Measurements from ENCODE around the gene PHACTR2. TPM values are rescaled to one million over a fixed set of nuclear protein-coding genes. Genes with fewer than 3 reads are reported as not detected.
"Not testable (repeated sequence)": the region's sequence is repeated elsewhere in the genome, so short reads cannot be mapped to it uniquely, and the experiment has no call there.

The PHACTR2 gene
- total RNA-seq (9.8 TPM), polyA plus RNA-seq (5.5 TPM)
- long read RNA-seq, donor 1, result 0 reads
- long read RNA-seq, donor 2, result 0 reads
- long read RNA-seq, donor 3, result 0 reads
- long read RNA-seq, donor 4, full-length matches to known transcripts, result 4 of 4 reads
- long read RNA-seq, donor 4, partial matches to known transcripts, result 0 of 4 reads
- long read RNA-seq, donor 4, other reads (novel, unspliced or antisense), result 0 of 4 reads
- long read RNA-seq, donor 5, full-length matches to known transcripts, result 3 of 3 reads
- long read RNA-seq, donor 5, partial matches to known transcripts, result 0 of 3 reads
- long read RNA-seq, donor 5, other reads (novel, unspliced or antisense), result 0 of 3 reads
- long read RNA-seq, donor 6, partial matches to known transcripts, result 0 of 1 reads
- long read RNA-seq, donor 6, other reads (novel, unspliced or antisense), result 0 of 1 reads
- long read RNA-seq, donor 7, result 0 reads
- long read RNA-seq, donor 8, partial matches to known transcripts, result 0 of 1 reads
- long read RNA-seq, donor 8, other reads (novel, unspliced or antisense), result 0 of 1 reads
- long read RNA-seq, donor 9, partial matches to known transcripts, result 0 of 1 reads
- long read RNA-seq, donor 9, other reads (novel, unspliced or antisense), result 0 of 1 reads
- long read RNA-seq, donor 10, partial matches to known transcripts, result 0 of 1 reads
- long read RNA-seq, donor 10, other reads (novel, unspliced or antisense), result 0 of 1 reads

DNA sequence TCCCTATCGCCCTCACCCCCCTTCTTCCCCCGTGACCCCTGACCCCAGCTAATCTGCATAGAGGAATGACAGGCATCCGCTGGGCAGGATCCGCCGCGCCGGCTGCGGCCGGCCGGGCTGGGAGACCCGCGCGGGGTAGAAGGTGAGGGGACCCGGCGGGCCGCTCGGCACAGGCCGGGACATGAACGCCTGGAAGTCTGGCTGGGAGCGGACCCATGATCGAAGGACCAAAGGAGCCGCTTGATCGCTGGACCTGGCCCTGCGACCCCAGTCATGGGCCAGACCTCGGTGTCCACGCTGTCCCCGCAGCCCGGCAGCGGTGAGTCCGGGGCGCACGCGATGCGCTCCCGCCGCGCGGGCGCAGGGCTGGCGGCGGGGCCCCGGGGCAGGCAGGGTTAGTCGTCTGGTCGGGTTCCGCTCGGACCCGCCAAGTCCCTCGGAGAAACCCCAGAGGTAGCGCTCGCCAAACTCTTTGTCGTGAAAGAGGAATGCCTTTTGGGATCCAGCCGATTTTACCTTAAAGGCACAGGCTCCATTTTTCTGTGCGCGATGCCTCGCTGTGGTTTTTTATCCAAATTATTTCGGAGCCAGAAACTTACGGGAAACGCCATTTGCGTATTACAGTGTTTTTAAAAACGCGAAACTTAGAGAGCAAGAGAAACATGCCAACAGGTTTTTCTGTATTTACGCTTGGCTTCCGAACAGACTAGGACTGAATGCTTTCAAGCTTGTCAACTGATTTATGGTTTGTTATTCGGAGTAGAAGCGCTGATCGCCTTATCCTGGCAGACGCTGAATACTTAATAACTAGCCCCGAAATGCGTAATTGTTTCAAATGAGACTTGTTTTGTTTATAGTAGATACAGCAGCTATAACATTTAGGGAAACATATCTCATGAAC is at the start of gene PHACTR2:
Gene PHACTR2 (plus strand): TSS at position 75 of the 901 bp plus-strand sequence. CDS start 199 bp downstream, at position 274.
- H3K4me1 ChIP-seq (ENCODE audit: control insufficient read depth in 2 of 2, insufficient read depth in 2 of 2, low read length in 2 of 2), result no peaks in the 10 kb centered on the region
- peak within 1 kb of the TSS; percentile 22 to 53 for H3K27ac ChIP-seq (ENCODE audit: low read depth in 1 of 2, low read length in 1 of 2)
- peak within 1 kb of the TSS; percentile 35 to 73 for H3K4me3 ChIP-seq (ENCODE audit: low read length in 2 of 2)
- no peaks in the 10 kb centered on the region for H3K9me3 ChIP-seq (ENCODE audit: control insufficient read depth in 2 of 2, insufficient read depth in 1 of 2, low read length in 1 of 2)
- WGBS, result under 1% methylated on average over 69 of the region's 69 CpGs
- peaks cover 9 to 38% of the 10 kb centered on the region in 2 donors for H3K27me3 ChIP-seq (ENCODE audit: control insufficient read depth in 2 of 2, insufficient read depth in 1 of 2, low read length in 1 of 2)
- peak in 4 of 9 donors; percentile 18 to 51 (median 24) for DNase-seq (ENCODE audit: low read depth in 6 of 9, low spot score in 9 of 9)
- H3K36me3 ChIP-seq (ENCODE audit: control insufficient read depth in 2 of 2, insufficient read depth in 2 of 2, low read length in 1 of 2), result no peaks in the 10 kb centered on the region

DNA sequence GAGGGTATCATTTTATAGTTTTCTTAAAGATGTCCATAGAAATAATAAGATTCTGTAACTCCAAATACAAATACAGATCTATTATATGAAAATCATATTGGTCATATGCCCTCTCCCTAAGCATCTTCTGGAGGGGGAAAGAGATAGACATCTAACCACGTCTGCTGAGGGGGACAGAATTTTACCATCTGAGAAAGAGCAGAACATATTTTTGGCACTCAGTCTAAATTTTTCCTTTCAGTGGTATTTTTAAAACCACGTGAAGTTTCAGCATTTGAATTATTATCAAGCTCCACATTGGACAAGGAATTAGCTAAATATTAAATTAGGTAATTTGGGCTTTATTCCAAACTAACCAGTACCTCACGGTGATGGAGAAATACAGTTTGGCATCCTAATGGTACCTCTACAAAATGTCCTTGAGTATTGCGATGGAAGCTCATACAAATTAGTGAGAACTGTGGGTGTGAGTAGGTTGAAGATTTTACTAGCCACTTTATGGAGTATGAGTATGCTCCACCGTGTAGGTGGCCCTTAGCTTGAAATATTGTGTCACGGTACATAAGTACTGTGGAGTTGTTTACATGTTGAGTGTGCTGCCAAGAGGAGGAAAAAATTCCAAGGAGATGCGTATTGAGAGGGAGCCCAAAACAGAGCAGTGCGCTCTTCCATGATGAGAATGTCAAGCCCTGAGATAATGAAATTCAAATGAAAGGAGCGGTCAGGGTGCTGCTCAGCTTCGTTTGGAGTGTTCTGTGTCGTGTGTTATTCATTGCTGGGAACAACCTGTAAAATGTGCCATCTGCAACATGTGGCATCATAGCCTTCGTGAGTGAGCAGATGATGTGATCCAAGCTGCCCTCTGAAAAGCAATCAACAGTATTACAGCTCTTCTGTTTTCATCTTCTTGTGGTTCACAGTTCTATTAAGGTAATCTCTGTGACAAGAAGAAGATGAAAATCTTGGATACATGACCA is 48.4 kb upstream of the PHACTR2 start:
- no peaks in the 10 kb centered on the region for H3K9me3 ChIP-seq (ENCODE audit: control insufficient read depth in 2 of 2, insufficient read depth in 1 of 2, low read length in 1 of 2)
- H3K27me3 ChIP-seq (ENCODE audit: control insufficient read depth in 2 of 2, insufficient read depth in 1 of 2, low read length in 1 of 2), result no peaks in the 10 kb centered on the region
- 89% methylated on average over 12 of the region's 12 CpGs for WGBS
- H3K36me3 ChIP-seq (ENCODE audit: control insufficient read depth in 2 of 2, insufficient read depth in 2 of 2, low read length in 1 of 2), result no peaks in the 10 kb centered on the region
- no peak overlapping the region for H3K27ac ChIP-seq (ENCODE audit: low read depth in 1 of 2, low read length in 1 of 2)
- peaks cover 0 to 3% of the 10 kb centered on the region in 2 donors for H3K4me1 ChIP-seq (ENCODE audit: control insufficient read depth in 2 of 2, insufficient read depth in 2 of 2, low read length in 2 of 2)
- no peak overlapping the region for H3K4me3 ChIP-seq (ENCODE audit: low read length in 2 of 2)
- no peak for DNase-seq (ENCODE audit: low read depth in 6 of 9, low spot score in 9 of 9)

DNA sequence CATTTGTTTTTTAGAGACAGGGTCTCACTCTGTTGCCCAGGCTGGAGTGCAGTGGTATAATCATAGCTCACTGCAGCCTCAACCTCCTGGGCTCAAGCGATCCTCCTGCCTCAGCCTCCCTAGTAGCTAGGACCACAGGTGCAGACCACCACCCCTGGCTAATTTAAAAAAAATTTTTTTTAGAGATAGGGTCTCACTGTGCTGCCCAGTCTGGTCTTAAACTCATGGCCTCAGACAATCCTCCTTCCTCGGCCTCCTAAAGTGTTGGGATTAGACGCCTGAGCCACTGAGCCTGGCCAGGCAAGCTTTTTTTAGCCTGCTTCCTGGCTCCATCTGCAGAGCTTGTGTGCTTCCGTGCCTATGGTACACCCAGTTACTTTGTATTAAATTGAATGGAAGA is 46.6 kb upstream of the PHACTR2 start:
- H3K4me1 ChIP-seq (ENCODE audit: control insufficient read depth in 2 of 2, insufficient read depth in 2 of 2, low read length in 2 of 2); H3K4me3 ChIP-seq (ENCODE audit: low read length in 2 of 2); H3K27ac ChIP-seq (ENCODE audit: low read depth in 1 of 2, low read length in 1 of 2); H3K9me3 ChIP-seq (ENCODE audit: control insufficient read depth in 2 of 2, insufficient read depth in 1 of 2, low read length in 1 of 2); DNase-seq (ENCODE audit: low read depth in 6 of 9, low spot score in 9 of 9); H3K27me3 ChIP-seq (ENCODE audit: control insufficient read depth in 2 of 2, insufficient read depth in 1 of 2, low read length in 1 of 2); H3K36me3 ChIP-seq (ENCODE audit: control insufficient read depth in 2 of 2, insufficient read depth in 2 of 2, low read length in 1 of 2): not testable (repeated sequence)
- 98% methylated on average over 4 of the region's 4 CpGs for WGBS

DNA sequence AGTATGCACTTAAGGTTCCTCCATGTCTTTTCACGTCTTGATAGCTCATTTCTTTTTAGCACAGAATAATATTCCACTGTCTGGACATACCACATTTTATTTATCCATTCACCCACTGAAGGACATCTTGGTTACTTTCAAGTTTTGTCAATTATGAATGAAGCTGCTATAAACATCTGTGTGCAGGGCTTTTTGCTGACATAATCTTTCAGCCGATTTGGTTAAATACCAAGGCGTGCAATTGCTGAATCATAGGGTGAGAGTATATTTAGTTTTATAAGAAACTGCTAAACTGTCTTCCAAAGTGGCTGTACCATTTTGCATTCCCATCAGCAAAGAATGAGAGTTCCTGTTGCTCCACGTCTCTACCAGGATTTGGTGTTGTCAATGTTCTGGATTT is 44.9 kb upstream of the PHACTR2 start:
- Histone ChIP-seq H3K27me3 (ENCODE audit: control insufficient read depth in 2 of 2, insufficient read depth in 1 of 2, low read length in 1 of 2) (no peaks in the 10 kb centered on the region), H3K4me1 (ENCODE audit: control insufficient read depth in 2 of 2, insufficient read depth in 2 of 2, low read length in 2 of 2) (no peaks in the 10 kb centered on the region), H3K36me3 (ENCODE audit: control insufficient read depth in 2 of 2, insufficient read depth in 2 of 2, low read length in 1 of 2) (no peaks in the 10 kb centered on the region), H3K27ac (ENCODE audit: low read depth in 1 of 2, low read length in 1 of 2) (no peak overlapping the region), H3K4me3 (ENCODE audit: low read length in 2 of 2) (no peak overlapping the region), H3K9me3 (ENCODE audit: control insufficient read depth in 2 of 2, insufficient read depth in 1 of 2, low read length in 1 of 2) (no peaks in the 10 kb centered on the region)
- DNase-seq (ENCODE audit: low read depth in 6 of 9, low spot score in 9 of 9), result no peak
- 99% methylated on average over 4 of the region's 4 CpGs for WGBS

DNA sequence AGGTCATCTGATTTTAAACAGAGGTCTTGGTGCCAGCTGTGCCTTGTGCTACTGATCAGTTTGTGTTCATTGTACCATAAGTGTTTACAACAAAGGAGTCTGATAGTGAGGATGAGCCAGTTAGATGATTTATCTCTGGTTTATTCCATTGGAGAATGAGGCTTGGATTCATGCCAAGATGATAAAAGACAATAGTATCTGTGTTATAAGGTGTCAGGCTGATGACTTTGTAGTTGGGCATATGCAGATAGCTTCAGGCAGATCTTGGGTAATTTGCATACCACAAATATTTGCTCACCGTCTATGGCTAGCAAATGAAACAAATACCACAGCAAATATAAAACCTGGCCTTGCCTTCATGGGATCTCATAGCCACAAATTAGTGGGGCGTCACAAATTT is 43.3 kb upstream of the PHACTR2 start:
- no peaks in the 10 kb centered on the region for H3K9me3 ChIP-seq (ENCODE audit: control insufficient read depth in 2 of 2, insufficient read depth in 1 of 2, low read length in 1 of 2)

DNA sequence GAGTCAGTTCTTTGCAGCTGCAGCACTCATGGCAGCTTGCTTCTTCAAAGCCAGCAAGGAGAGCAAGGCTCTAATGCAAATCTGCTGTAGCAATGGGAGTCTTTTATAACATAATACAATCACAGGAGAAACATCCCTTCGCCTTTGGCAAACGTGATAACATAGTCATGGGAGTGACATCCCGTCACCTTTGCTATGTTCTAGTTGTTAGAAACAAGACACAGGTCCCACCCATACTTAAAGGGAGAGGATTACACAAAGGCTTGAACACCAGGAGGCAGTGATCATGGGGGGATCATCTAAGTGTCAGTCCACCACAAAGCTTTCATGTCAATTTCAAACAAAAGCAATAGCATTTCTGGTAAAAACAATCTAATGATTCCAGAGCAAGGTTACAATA is 40.1 kb upstream of the PHACTR2 start:
- no peak for DNase-seq (ENCODE audit: low read depth in 6 of 9, low spot score in 9 of 9)
- H3K27me3 ChIP-seq (ENCODE audit: control insufficient read depth in 2 of 2, insufficient read depth in 1 of 2, low read length in 1 of 2), result no peaks in the 10 kb centered on the region
- H3K27ac ChIP-seq (ENCODE audit: low read depth in 1 of 2, low read length in 1 of 2), result no peak overlapping the region
- H3K36me3 ChIP-seq (ENCODE audit: control insufficient read depth in 2 of 2, insufficient read depth in 2 of 2, low read length in 1 of 2), result no peaks in the 10 kb centered on the region
- WGBS, result 97% methylated on average over 3 of the region's 3 CpGs
- H3K9me3 ChIP-seq (ENCODE audit: control insufficient read depth in 2 of 2, insufficient read depth in 1 of 2, low read length in 1 of 2), result no peaks in the 10 kb centered on the region
- H3K4me1 ChIP-seq (ENCODE audit: control insufficient read depth in 2 of 2, insufficient read depth in 2 of 2, low read length in 2 of 2), result no peaks in the 10 kb centered on the region
- H3K4me3 ChIP-seq (ENCODE audit: low read length in 2 of 2), result no peak overlapping the region

More for the DNA sequence above, 43.3 kb upstream of the PHACTR2 start:
- no peak overlapping the region for H3K27ac ChIP-seq (ENCODE audit: low read depth in 1 of 2, low read length in 1 of 2)
- no peaks in the 10 kb centered on the region for H3K27me3 ChIP-seq (ENCODE audit: control insufficient read depth in 2 of 2, insufficient read depth in 1 of 2, low read length in 1 of 2)
- no peak for DNase-seq (ENCODE audit: low read depth in 6 of 9, low spot score in 9 of 9)
- H3K36me3 ChIP-seq (ENCODE audit: control insufficient read depth in 2 of 2, insufficient read depth in 2 of 2, low read length in 1 of 2), result no peaks in the 10 kb centered on the region
- 73% methylated on average over 2 of the region's 2 CpGs for WGBS
- no peaks in the 10 kb centered on the region for H3K4me1 ChIP-seq (ENCODE audit: control insufficient read depth in 2 of 2, insufficient read depth in 2 of 2, low read length in 2 of 2)
- H3K4me3 ChIP-seq (ENCODE audit: low read length in 2 of 2), result no peak overlapping the region

DNA sequence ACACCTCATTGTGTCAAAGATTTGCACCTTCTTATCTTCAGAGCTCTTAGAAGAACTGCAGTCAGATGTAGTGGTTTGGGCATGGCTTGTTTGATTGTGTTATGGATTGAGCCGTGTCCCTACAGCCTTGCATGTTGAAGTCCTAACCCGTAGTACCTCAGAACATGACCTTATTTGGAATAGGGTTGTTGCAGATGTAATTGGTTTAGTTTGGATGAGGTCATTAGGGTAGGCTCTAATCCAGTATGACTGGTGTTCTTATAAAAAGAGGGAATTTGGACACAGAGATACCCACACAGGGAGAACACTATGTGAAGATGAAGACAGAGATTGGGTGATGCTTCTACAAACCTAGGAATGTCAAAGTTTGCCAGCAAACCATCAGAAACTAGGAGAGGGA is 35.4 kb upstream of the PHACTR2 start:
- no peak for DNase-seq (ENCODE audit: low read depth in 6 of 9, low spot score in 9 of 9)
- 71% methylated on average over 2 of the region's 2 CpGs for WGBS
- Histone ChIP-seq H3K9me3 (ENCODE audit: control insufficient read depth in 2 of 2, insufficient read depth in 1 of 2, low read length in 1 of 2) (no peaks in the 10 kb centered on the region), H3K27me3 (ENCODE audit: control insufficient read depth in 2 of 2, insufficient read depth in 1 of 2, low read length in 1 of 2) (no peaks in the 10 kb centered on the region), H3K4me3 (ENCODE audit: low read length in 2 of 2) (no peak overlapping the region), H3K27ac (ENCODE audit: low read depth in 1 of 2, low read length in 1 of 2) (no peak overlapping the region), H3K4me1 (ENCODE audit: control insufficient read depth in 2 of 2, insufficient read depth in 2 of 2, low read length in 2 of 2) (no peaks in the 10 kb centered on the region), H3K36me3 (ENCODE audit: control insufficient read depth in 2 of 2, insufficient read depth in 2 of 2, low read length in 1 of 2) (no peaks in the 10 kb centered on the region)

DNA sequence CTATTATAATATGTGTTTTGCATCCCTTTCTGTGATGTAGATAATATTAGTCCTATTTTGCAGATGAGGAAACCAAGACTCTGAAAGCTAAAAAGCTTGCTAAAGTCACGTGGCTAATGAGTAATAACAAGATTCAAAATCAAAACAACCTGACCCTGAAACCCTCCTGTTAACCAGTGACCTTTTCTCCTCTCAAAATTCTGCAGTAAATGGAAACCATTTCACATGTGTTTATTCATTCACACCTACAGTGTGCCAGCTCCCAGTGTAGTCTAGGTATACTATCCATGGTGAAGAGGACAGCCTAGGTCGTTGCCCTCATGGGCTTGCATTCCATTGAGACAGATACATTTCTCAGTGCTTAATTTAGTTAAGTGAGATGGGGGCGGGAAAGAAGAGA is 30.6 kb upstream of the PHACTR2 start:
- H3K4me3 ChIP-seq (ENCODE audit: low read length in 2 of 2), result no peak overlapping the region
- no peaks in the 10 kb centered on the region for H3K9me3 ChIP-seq (ENCODE audit: control insufficient read depth in 2 of 2, insufficient read depth in 1 of 2, low read length in 1 of 2)
- H3K4me1 ChIP-seq (ENCODE audit: control insufficient read depth in 2 of 2, insufficient read depth in 2 of 2, low read length in 2 of 2), result no peaks in the 10 kb centered on the region
- no peak overlapping the region for H3K27ac ChIP-seq (ENCODE audit: low read depth in 1 of 2, low read length in 1 of 2)
- DNase-seq (ENCODE audit: low read depth in 6 of 9, low spot score in 9 of 9), result no peak
- H3K36me3 ChIP-seq (ENCODE audit: control insufficient read depth in 2 of 2, insufficient read depth in 2 of 2, low read length in 1 of 2), result no peaks in the 10 kb centered on the region
- 92% methylated on average over 3 of the region's 3 CpGs for WGBS
- H3K27me3 ChIP-seq (ENCODE audit: control insufficient read depth in 2 of 2, insufficient read depth in 1 of 2, low read length in 1 of 2), result no peaks in the 10 kb centered on the region
